A673 (cell line): ENCODE results near the gene DNLZ. TPM values are rescaled to one million over a fixed set of nuclear protein-coding genes. Genes with fewer than 3 reads are reported as not detected.
A peak's percentile ranks its signal among the peaks of the same experiment; 100 is the strongest.
"Not testable (repeated sequence)": the region's sequence is repeated elsewhere in the genome, so short reads cannot be mapped to it uniquely, and the experiment has no call there.

Experiments
- BruUV-seq: library from RNA; stranded (reverse); fragments of 400-500 nt; replicated peaks from 2 replicates; lab custom pipeline; 2021; lab: Mats Ljungman, UMichigan
- CTCF ChIA-PET: fragments of 300-600 bp; sonication (Branson Sonifier 250); formaldehyde crosslinking; loops from one replicate; lab custom pipeline; 2022; ENCODE audit warnings: antibody characterized with exemption; lab: Charles Lee
- POLR2A ChIA-PET: fragments of 300-600 bp; sonication (Branson Sonifier 250); formaldehyde crosslinking; loops from one replicate; lab custom pipeline; 2022; ENCODE audit warnings: antibody characterized with exemption; ENCODE audit not compliant: low non-redundant PET; lab: Charles Lee
- DNase-seq: peaks from one replicate; pipeline ENCODE4 v3.0.0-alpha.2; 2015; ENCODE audit warnings: low spot score
- H3K27ac ChIP-seq: fragments of 200-600 bp; sonication (generic); 2 replicates; pipeline ENCODE4 v1.5.1; 2016; ENCODE audit warnings: mixed run types, low read depth, mild to moderate bottlenecking, mixed read lengths, antibody characterized with exemption, low read length; ENCODE audit not compliant: poor library complexity, severe bottlenecking
- H3K27me3 ChIP-seq: fragments of 200-600 bp; sonication (generic); replicated peaks from 2 replicates; pipeline ENCODE4 v1.6.1; 2017; ENCODE audit warnings: mixed run types, low read depth, mild to moderate bottlenecking, mixed read lengths, antibody characterized with exemption, low read length; ENCODE audit not compliant: insufficient read depth, poor library complexity
- H3K36me3 ChIP-seq: fragments of 200-600 bp; sonication (generic); 2 replicates; pipeline ENCODE4 v1.6.1; 2016; ENCODE audit warnings: mixed run types, mild to moderate bottlenecking, mixed read lengths, antibody characterized with exemption, low read length; ENCODE audit not compliant: insufficient read depth, poor library complexity, severe bottlenecking
- H3K4me1 ChIP-seq: fragments of 200-600 bp; sonication (generic); 2 replicates; pipeline ENCODE4 v1.6.1; 2017; ENCODE audit warnings: mixed run types, mild to moderate bottlenecking, mixed read lengths, antibody characterized with exemption, low read length; ENCODE audit not compliant: insufficient read depth, poor library complexity, severe bottlenecking
- H3K4me3 ChIP-seq: fragments of 200-600 bp; sonication (generic); 2 replicates; pipeline ENCODE4 v1.5.1; 2016; ENCODE audit warnings: low read depth, mixed run types, mild to moderate bottlenecking, mixed read lengths, low read length; ENCODE audit not compliant: poor library complexity, severe bottlenecking
- H3K9me3 ChIP-seq: fragments of 200-600 bp; sonication (generic); 2 replicates; pipeline ENCODE4 v1.6.1; 2016; ENCODE audit warnings: mixed run types, low read depth, mild to moderate bottlenecking, mixed read lengths, antibody characterized with exemption, low read length; ENCODE audit not compliant: poor library complexity, severe bottlenecking
- EZH2 ChIP-seq: fragments of 200-600 bp; sonication (generic); IDR thresholded peaks from 2 replicates; pipeline ENCODE4 v1.6.1; 2017; ENCODE audit warnings: borderline replicate concordance, low read depth, mild to moderate bottlenecking, mixed read lengths, antibody characterized with exemption, low read length; ENCODE audit not compliant: poor library complexity, severe bottlenecking
- intact Hi-C: fragments of 100-400 bp; cut with micrococcal nuclease; formaldehyde crosslinking; loops from one replicate; pipeline ENCODE4 v1.10.0; 2022; ENCODE audit not compliant: unreplicated experiment
- total RNA-seq: library from RNA; stranded (reverse); gene quantifications from 2 replicates; pipeline ENCODE4 v1.2.3, GENCODE V29; 2021
- TF ChIP-seq, protein P1 (sequence below): fragments of 300-800, 200-600 bp; sonication (generic); conservative IDR thresholded peaks from 2 replicates; pipeline ENCODE4 v1.5.1; 2017; ENCODE audit warnings: low read depth, mild to moderate bottlenecking, antibody characterized with exemption, low read length, moderate library complexity, mixed read lengths

The DNLZ gene
- total RNA-seq, 1 experiment from 2014 or later, result 37.3 TPM

DNA sequence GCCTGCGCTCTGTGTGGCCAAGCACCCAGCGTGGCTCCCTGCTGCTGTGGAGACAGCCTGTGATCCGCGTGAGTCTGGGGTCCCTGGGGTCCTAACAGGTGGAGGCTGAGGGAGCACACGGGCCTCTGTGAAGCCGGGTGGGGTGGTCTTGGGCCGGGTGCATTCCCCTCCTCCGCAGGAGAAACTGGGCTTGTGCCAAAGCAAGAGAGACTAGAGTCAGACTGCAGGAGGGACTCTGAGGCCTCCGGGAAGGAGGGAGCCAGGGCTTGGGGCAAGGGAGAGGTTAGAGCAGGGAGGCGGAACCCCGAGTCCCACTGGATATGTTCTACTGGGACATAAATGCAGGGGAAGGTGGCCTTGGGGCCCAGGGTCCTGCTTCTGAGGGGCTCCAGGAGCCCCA lies 10.5 kb downstream of the DNLZ start:
- POLR2A ChIA-PET, result no interaction called here
- intact Hi-C loops, result no loop called here
- no peaks in the 10 kb centered on the region for H3K27me3 ChIP-seq

DNA sequence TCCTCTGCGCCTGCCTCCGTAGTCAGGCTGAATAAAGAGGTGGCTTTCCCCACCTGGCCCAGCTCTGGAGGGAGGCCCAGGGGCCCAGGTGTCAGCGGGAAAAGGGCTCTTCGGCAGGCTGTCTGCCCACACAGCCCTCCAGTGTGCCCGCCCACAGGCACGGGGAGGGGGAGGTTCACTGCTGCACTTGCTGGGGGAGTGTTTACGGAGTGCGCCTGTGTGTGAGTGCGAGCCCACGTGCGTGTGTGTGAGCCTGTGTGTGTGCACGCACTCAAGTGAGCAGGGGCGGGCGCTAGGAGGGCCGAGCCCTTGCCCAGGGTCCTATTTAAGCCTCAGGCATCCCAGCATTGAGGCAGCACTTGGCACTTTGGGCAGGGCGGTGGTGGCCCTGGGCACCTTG lies 10.9 kb downstream of the DNLZ start:
- H3K36me3 ChIP-seq, result no peaks in the 10 kb centered on the region
- no peak overlapping the region for H3K27ac ChIP-seq
- intact Hi-C loops, result no loop called here
- H3K27me3 ChIP-seq, result no peaks in the 10 kb centered on the region
- ChIA-PET CTCF (no interaction called here), POLR2A (no interaction called here)
- no peaks in the 10 kb centered on the region for H3K9me3 ChIP-seq
- no peaks in the 10 kb centered on the region for H3K4me1 ChIP-seq
- DNase-seq, result peak; percentile 37
- no TSS peak for BruUV-seq
- TF ChIP-seq, protein P1, sequence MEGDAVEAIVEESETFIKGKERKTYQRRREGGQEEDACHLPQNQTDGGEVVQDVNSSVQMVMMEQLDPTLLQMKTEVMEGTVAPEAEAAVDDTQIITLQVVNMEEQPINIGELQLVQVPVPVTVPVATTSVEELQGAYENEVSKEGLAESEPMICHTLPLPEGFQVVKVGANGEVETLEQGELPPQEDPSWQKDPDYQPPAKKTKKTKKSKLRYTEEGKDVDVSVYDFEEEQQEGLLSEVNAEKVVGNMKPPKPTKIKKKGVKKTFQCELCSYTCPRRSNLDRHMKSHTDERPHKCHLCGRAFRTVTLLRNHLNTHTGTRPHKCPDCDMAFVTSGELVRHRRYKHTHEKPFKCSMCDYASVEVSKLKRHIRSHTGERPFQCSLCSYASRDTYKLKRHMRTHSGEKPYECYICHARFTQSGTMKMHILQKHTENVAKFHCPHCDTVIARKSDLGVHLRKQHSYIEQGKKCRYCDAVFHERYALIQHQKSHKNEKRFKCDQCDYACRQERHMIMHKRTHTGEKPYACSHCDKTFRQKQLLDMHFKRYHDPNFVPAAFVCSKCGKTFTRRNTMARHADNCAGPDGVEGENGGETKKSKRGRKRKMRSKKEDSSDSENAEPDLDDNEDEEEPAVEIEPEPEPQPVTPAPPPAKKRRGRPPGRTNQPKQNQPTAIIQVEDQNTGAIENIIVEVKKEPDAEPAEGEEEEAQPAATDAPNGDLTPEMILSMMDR, result no peak
- no peak for TF ChIP-seq EZH2
- no peak overlapping the region for H3K4me3 ChIP-seq

More for the DNA sequence above, 10.5 kb downstream of the DNLZ start:
- no TSS peak for BruUV-seq
- no peak for TF ChIP-seq EZH2
- TF ChIP-seq, protein P1, result no peak
- Histone ChIP-seq H3K36me3 (no peaks in the 10 kb centered on the region), H3K9me3 (no peaks in the 10 kb centered on the region), H3K4me3 (no peak overlapping the region), H3K4me1 (no peaks in the 10 kb centered on the region), H3K27ac (no peak overlapping the region)
- CTCF ChIA-PET, result no interaction called here
- no peak for DNase-seq

DNA sequence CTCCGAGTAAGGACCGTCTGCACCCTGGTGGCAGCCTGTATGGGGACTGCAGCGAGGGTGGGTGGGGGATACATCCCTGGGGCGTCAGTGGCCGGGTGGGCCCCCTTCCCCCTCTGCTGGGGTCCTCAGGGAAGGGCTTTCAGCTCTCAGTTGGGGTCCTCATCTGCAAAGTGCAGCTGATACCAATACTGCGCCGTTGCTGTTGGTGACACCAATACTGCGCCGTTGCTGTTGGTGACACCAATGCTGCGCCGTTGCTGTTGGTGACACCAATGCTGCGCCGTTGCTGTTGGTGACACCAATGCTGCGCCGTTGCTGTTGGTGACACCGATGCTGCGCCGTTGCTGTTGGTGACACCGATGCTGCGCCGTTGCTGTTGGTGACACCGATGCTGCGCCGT lies 11.7 kb downstream of the DNLZ start:
- H3K4me1 ChIP-seq, CTCF ChIA-PET, H3K9me3 ChIP-seq, H3K27ac ChIP-seq, intact Hi-C loops, H3K36me3 ChIP-seq, POLR2A ChIA-PET, H3K27me3 ChIP-seq, BruUV-seq, DNase-seq, H3K4me3 ChIP-seq: not testable (repeated sequence)

DNA sequence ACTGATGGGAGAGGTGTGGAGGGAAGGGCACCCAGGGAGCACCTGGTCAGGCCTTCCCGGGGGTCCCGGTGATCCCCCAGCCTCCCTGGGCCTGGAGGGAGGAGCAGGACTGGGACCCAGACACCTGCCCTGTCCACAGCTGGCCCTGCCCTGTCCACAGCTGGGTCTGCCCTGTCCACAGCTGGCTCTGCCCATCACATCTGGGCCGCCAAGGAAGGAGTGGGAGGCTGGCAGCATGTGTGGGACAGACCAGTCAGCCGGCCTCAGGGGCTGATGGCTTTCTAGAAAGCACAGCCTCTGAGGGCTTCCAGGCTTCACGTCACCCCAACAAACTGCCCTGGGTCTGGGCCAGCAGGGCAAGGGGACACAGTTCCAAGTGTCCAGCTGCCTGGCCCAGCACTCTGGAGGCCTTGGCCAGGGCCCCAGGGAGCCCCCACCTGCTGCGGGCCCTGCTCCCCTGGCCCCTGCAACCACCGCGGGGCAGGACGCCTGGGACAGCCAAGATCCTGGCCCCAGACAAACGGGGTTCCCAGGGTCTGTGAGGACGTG lies 12.2 kb downstream of the DNLZ start:
- no peak for DNase-seq
- intact Hi-C loops, result no loop called here
- TF ChIP-seq, protein P1, result no peak
- no peak for TF ChIP-seq EZH2
- no peak overlapping the region for H3K4me3 ChIP-seq
- H3K36me3 ChIP-seq, result no peaks in the 10 kb centered on the region
- no peaks in the 10 kb centered on the region for H3K4me1 ChIP-seq
- BruUV-seq, result no TSS peak
- no peaks in the 10 kb centered on the region for H3K27me3 ChIP-seq
- H3K9me3 ChIP-seq, result no peaks in the 10 kb centered on the region
- CTCF ChIA-PET, result no interaction called here
- POLR2A ChIA-PET, result no interaction called here
- no peak overlapping the region for H3K27ac ChIP-seq
